Naive B cell (primary cell): ENCODE results near the gene PTGES. TPM values are rescaled to one million over a fixed set of nuclear protein-coding genes. Genes with fewer than 3 reads are reported as not detected.

ENCODE experiments used
- ATAC-seq, 2 donors: fragments of 150-1000 bp; cut with Tn5 transposase; 2 replicates each; pipeline ENCODE4 v1.10.0; 2021; ENCODE audit warnings: low read depth in 2 of 2, mild to moderate bottlenecking in 2 of 2, moderate library complexity in 2 of 2
- DNase-seq: peaks from one replicate; pipeline ENCODE4 v3.0.0; 2022
- H3K27ac Mint-ChIP-seq, 6 donors: one replicate each; pipeline ENCODE4 v1.8.0; 2020 to 2022; ENCODE audit warnings: mild to moderate bottlenecking in 6 of 6, mixed read lengths in 6 of 6, moderate library complexity in 5 of 6, inconsistent platforms in 2 of 6
- H3K27me3 Mint-ChIP-seq, 3 donors: one replicate each; pipeline ENCODE4 v1.8.0; 2021 to 2022; ENCODE audit warnings: mixed read lengths in 3 of 3, mild to moderate bottlenecking in 1 of 3
- H3K36me3 Mint-ChIP-seq, 2 donors: one replicate each; pipeline ENCODE4 v1.8.0; 2020 to 2022; ENCODE audit warnings: mixed read lengths in 2 of 2, inconsistent platforms in 1 of 2, mild to moderate bottlenecking in 1 of 2
- H3K4me1 Mint-ChIP-seq, 3 donors: one replicate each; pipeline ENCODE4 v1.8.0; 2020 to 2022; ENCODE audit warnings: mixed read lengths in 3 of 3, inconsistent platforms in 1 of 3, mild to moderate bottlenecking in 1 of 3, moderate library complexity in 1 of 3
- H3K4me3 Mint-ChIP-seq, 8 donors: one replicate each; pipeline ENCODE4 v1.8.0; 2020 to 2022; ENCODE audit warnings: mild to moderate bottlenecking in 8 of 8, mixed read lengths in 8 of 8, moderate library complexity in 8 of 8, inconsistent platforms in 2 of 8
- H3K9me3 Mint-ChIP-seq, 7 donors: one replicate each; pipeline ENCODE4 v1.8.0; 2020 to 2022; ENCODE audit warnings: mixed read lengths in 7 of 7, mild to moderate bottlenecking in 5 of 7, inconsistent platforms in 2 of 7, moderate library complexity in 1 of 7
- polyA plus RNA-seq, 6 donors: library from polyadenylated mRNA; unstranded; fragments of 300-500 nt; fragmentation: Illumina TruSeq; gene quantifications; one replicate each; pipeline ENCODE4 v1.2.3, GENCODE V29; 2021; ENCODE audit warnings: low read depth in 6 of 6

Gene PTGES
- polyA plus RNA-seq, 6 donors from 2014 or later: not detected

GRCh38 chr9:129701054-129701453, 51.8 kb downstream of the PTGES start:
- Mint-ChIP-seq H3K27ac (no peak overlapping the region), H3K36me3 (peaks cover 0 to 5% of the 10 kb centered on the region in 2 donors), H3K4me1 (peaks cover 0 to 4% (median 3%) of the 10 kb centered on the region in 3 donors), H3K4me3 (no peak overlapping the region), H3K27me3 (peaks cover 24 to 52% (median 31%) of the 10 kb centered on the region in 3 donors), H3K9me3 (no peaks in the 10 kb centered on the region)
- no peak for ATAC-seq
- DNase-seq: no peak

GRCh38 chr9:129698254-129698757, 54.5 kb downstream of the PTGES start:
- Mint-ChIP-seq H3K27ac (no peak overlapping the region), H3K9me3 (no peaks in the 10 kb centered on the region), H3K4me1 (peaks cover 0 to 4% (median 3%) of the 10 kb centered on the region in 3 donors), H3K4me3 (no peak overlapping the region), H3K36me3 (peaks cover 0 to 5% of the 10 kb centered on the region in 2 donors), H3K27me3 (peaks cover 39 to 68% (median 53%) of the 10 kb centered on the region in 3 donors)
- no peak for DNase-seq
- ATAC-seq: no peak

- DNase-seq: no peak
- ATAC-seq: no peak
- peaks cover 39 to 64% (median 49%) of the 10 kb centered on the region in 3 donors for H3K27me3 Mint-ChIP-seq
- peaks cover 0 to 4% (median 3%) of the 10 kb centered on the region in 3 donors for H3K4me1 Mint-ChIP-seq
- no peak overlapping the region for H3K27ac Mint-ChIP-seq
- H3K36me3 Mint-ChIP-seq: peaks cover 0 to 5% of the 10 kb centered on the region in 2 donors
- H3K9me3 Mint-ChIP-seq: no peaks in the 10 kb centered on the region
- H3K4me3 Mint-ChIP-seq: no peak overlapping the region
These were observed 55.1 kb downstream of the PTGES start for GRCh38 chr9:129697656-129698253.

GRCh38 chr9:129696944-129697655, 55.7 kb downstream of the PTGES start:
- DNase-seq (no peak), ATAC-seq (no peak)
- Mint-ChIP-seq H3K36me3 (peaks cover 0 to 5% of the 10 kb centered on the region in 2 donors), H3K4me3 (peak overlapping the region in 2 of 8 donors; percentile 48 to 56), H3K9me3 (no peaks in the 10 kb centered on the region), H3K27ac (peak overlapping the region in 1 of 6 donors; percentile 86), H3K4me1 (peaks cover 0 to 4% (median 3%) of the 10 kb centered on the region in 3 donors), H3K27me3 (peaks cover 39 to 61% (median 43%) of the 10 kb centered on the region in 3 donors)

- ATAC-seq (no peak), DNase-seq (no peak)
- Mint-ChIP-seq H3K36me3 (peaks cover 0 to 5% of the 10 kb centered on the region in 2 donors), H3K4me1 (peaks cover 0 to 4% (median 3%) of the 10 kb centered on the region in 3 donors), H3K27ac (no peak overlapping the region), H3K9me3 (no peaks in the 10 kb centered on the region), H3K4me3 (no peak overlapping the region), H3K27me3 (peaks cover 39 to 54% (median 41%) of the 10 kb centered on the region in 3 donors)
These were observed 57.0 kb downstream of the PTGES start for GRCh38 chr9:129695870-129696269.

- Mint-ChIP-seq H3K9me3 (no peaks in the 10 kb centered on the region), H3K4me1 (peaks cover 0 to 4% (median 3%) of the 10 kb centered on the region in 3 donors), H3K27me3 (peaks cover 30 to 46% (median 34%) of the 10 kb centered on the region in 3 donors), H3K27ac (no peak overlapping the region), H3K36me3 (peaks cover 0 to 5% of the 10 kb centered on the region in 2 donors), H3K4me3 (no peak overlapping the region)
- no peak for ATAC-seq
- no peak for DNase-seq
These were observed 58.6 kb downstream of the PTGES start for GRCh38 chr9:129694243-129694646.

GRCh38 chr9:129693741-129694140, 59.1 kb downstream of the PTGES start:
- ATAC-seq (no peak), DNase-seq (no peak)
- Mint-ChIP-seq H3K9me3 (no peaks in the 10 kb centered on the region), H3K4me3 (peak overlapping the region in 1 of 8 donors; percentile 9), H3K36me3 (peaks cover 0 to 5% of the 10 kb centered on the region in 2 donors), H3K27me3 (peaks cover 27 to 43% (median 34%) of the 10 kb centered on the region in 3 donors), H3K4me1 (peaks cover 0 to 4% (median 3%) of the 10 kb centered on the region in 3 donors), H3K27ac (no peak overlapping the region)

- H3K9me3 Mint-ChIP-seq: no peaks in the 10 kb centered on the region
- H3K4me3 Mint-ChIP-seq: no peak overlapping the region
- H3K36me3 Mint-ChIP-seq: peaks cover 0 to 5% of the 10 kb centered on the region in 2 donors
- H3K4me1 Mint-ChIP-seq: peaks cover 0 to 4% (median 3%) of the 10 kb centered on the region in 3 donors
- ATAC-seq (no peak), DNase-seq (no peak)
- H3K27ac Mint-ChIP-seq: no peak overlapping the region
- H3K27me3 Mint-ChIP-seq: peaks cover 23 to 39% (median 34%) of the 10 kb centered on the region in 3 donors
These were observed 60.3 kb downstream of the PTGES start for GRCh38 chr9:129692534-129692933.

Other genes with a start within 250 kb of the PTGES start
- gene C9orf50, start 131.9 kb downstream of the PTGES start, polyA plus RNA-seq: not detected
- 10 to 100 TPM; 30.3 to 57.7 (median 35.4) TPM for gene NTMT1, start 126.9 kb downstream of the PTGES start, polyA plus RNA-seq
- 10 to 100 TPM; 13.3 to 23.4 (median 16.5) TPM for gene ASB6, start 110.9 kb downstream of the PTGES start, polyA plus RNA-seq
- not detected for gene PRRX2, start 87.4 kb downstream of the PTGES start, polyA plus RNA-seq
- gene TOR1B, start 50.1 kb upstream of the PTGES start, polyA plus RNA-seq: 10 to 100 TPM in 4 of 6 donors, 1 to 10 TPM in 2; 8.2 to 26.0 (median 12.3) TPM
- 10 to 100 TPM; 47.1 to 70.0 (median 62.7) TPM for gene TOR1A, start 71.1 kb upstream of the PTGES start, polyA plus RNA-seq
- gene C9orf78, start 82.2 kb upstream of the PTGES start, polyA plus RNA-seq: 100 to 1,000 TPM; 100 to 148 (median 120) TPM
- 10 to 100 TPM; 12.7 to 23.9 (median 14.9) TPM for gene USP20, start 82.4 kb upstream of the PTGES start, polyA plus RNA-seq